Measurements from ENCODE around the gene AUTS2.

The AUTS2 gene

GRCh38 chr7:69910150-69910549 lies 311.9 kb downstream of the AUTS2 start:
- Histone ChIP-seq H3K4me1 (ENCODE audit: insufficient read depth, insufficient read length) (no peaks in the 10 kb centered on the region), H3K36me3 (ENCODE audit: insufficient read depth, insufficient read length, low read length) (no peaks in the 10 kb centered on the region)

GRCh38 chr7:69911337-69911736 lies 313.1 kb downstream of the AUTS2 start:
- H3K4me3 ChIP-seq (ENCODE audit: insufficient read length, low read depth): no peak overlapping the region
- no peak for TF ChIP-seq YY1 (IDR thresholded peaks at IDR 0.05; ENCODE audit: insufficient read depth, insufficient read length)
- TF ChIP-seq SUZ12 (IDR thresholded peaks at IDR 0.05; ENCODE audit: extremely low read depth, insufficient read depth, insufficient read length): no peak
- TF ChIP-seq ZNF274 (IDR thresholded peaks at IDR 0.05; ENCODE audit: low read depth, low read length): no peak
- DNase-seq (ENCODE audit: low read depth, low spot score): no peak

More at GRCh38 chr7:69910150-69910549, 311.9 kb downstream of the AUTS2 start:
- TF ChIP-seq ZNF274 (IDR thresholded peaks at IDR 0.05; ENCODE audit: low read depth, low read length) (no peak), YY1 (IDR thresholded peaks at IDR 0.05; ENCODE audit: insufficient read depth, insufficient read length) (no peak), SUZ12 (IDR thresholded peaks at IDR 0.05; ENCODE audit: extremely low read depth, insufficient read depth, insufficient read length) (no peak)
- Histone ChIP-seq H3K9ac (ENCODE audit: insufficient read length, low read depth) (no peak overlapping the region), H3K27me3 (ENCODE audit: insufficient read depth, insufficient read length) (no peaks in the 10 kb centered on the region), H3K4me3 (ENCODE audit: insufficient read length, low read depth) (no peak overlapping the region), H3K9me3 (ENCODE audit: insufficient read depth, low read length) (peaks cover 12% of the 10 kb centered on the region; the same call in 1 of the 2 replicates)
- DNase-seq (ENCODE audit: low read depth, low spot score): no peak

GRCh38 chr7:69912141-69912540 lies 313.9 kb downstream of the AUTS2 start:
- Histone ChIP-seq H3K9me3 (ENCODE audit: insufficient read depth, low read length) (peaks cover 12% of the 10 kb centered on the region; the same call in 1 of the 2 replicates), H3K27me3 (ENCODE audit: insufficient read depth, insufficient read length) (no peaks in the 10 kb centered on the region), H3K4me1 (ENCODE audit: insufficient read depth, insufficient read length) (no peaks in the 10 kb centered on the region), H3K9ac (ENCODE audit: insufficient read length, low read depth) (no peak overlapping the region), H3K4me3 (ENCODE audit: insufficient read length, low read depth) (no peak overlapping the region), H3K36me3 (ENCODE audit: insufficient read depth, insufficient read length, low read length) (no peaks in the 10 kb centered on the region)
- no peak for TF ChIP-seq YY1 (IDR thresholded peaks at IDR 0.05; ENCODE audit: insufficient read depth, insufficient read length)
- no peak for TF ChIP-seq SUZ12 (IDR thresholded peaks at IDR 0.05; ENCODE audit: extremely low read depth, insufficient read depth, insufficient read length)
- TF ChIP-seq ZNF274 (IDR thresholded peaks at IDR 0.05; ENCODE audit: low read depth, low read length): no peak
- DNase-seq (ENCODE audit: low read depth, low spot score): no peak

More at GRCh38 chr7:69911337-69911736, 313.1 kb downstream of the AUTS2 start:
- no peaks in the 10 kb centered on the region for H3K36me3 ChIP-seq (ENCODE audit: insufficient read depth, insufficient read length, low read length)
- H3K27me3 ChIP-seq (ENCODE audit: insufficient read depth, insufficient read length): no peaks in the 10 kb centered on the region
- H3K4me1 ChIP-seq (ENCODE audit: insufficient read depth, insufficient read length): no peaks in the 10 kb centered on the region
- H3K9me3 ChIP-seq (ENCODE audit: insufficient read depth, low read length): peaks cover 12% of the 10 kb centered on the region; the same call in 1 of the 2 replicates
- H3K9ac ChIP-seq (ENCODE audit: insufficient read length, low read depth): no peak overlapping the region

GRCh38 chr7:69912846-69913245 lies 314.6 kb downstream of the AUTS2 start:
- H3K36me3 ChIP-seq (ENCODE audit: insufficient read depth, insufficient read length, low read length): no peaks in the 10 kb centered on the region
- no peak for DNase-seq (ENCODE audit: low read depth, low spot score)
- H3K4me1 ChIP-seq (ENCODE audit: insufficient read depth, insufficient read length): no peaks in the 10 kb centered on the region
- TF ChIP-seq YY1 (IDR thresholded peaks at IDR 0.05; ENCODE audit: insufficient read depth, insufficient read length): no peak
- no peak for TF ChIP-seq ZNF274 (IDR thresholded peaks at IDR 0.05; ENCODE audit: low read depth, low read length)
- no peak for TF ChIP-seq SUZ12 (IDR thresholded peaks at IDR 0.05; ENCODE audit: extremely low read depth, insufficient read depth, insufficient read length)
- no peak overlapping the region for H3K4me3 ChIP-seq (ENCODE audit: insufficient read length, low read depth)
- peaks cover 12% of the 10 kb centered on the region; the same call in 1 of the 2 replicates for H3K9me3 ChIP-seq (ENCODE audit: insufficient read depth, low read length)
- no peaks in the 10 kb centered on the region for H3K27me3 ChIP-seq (ENCODE audit: insufficient read depth, insufficient read length)
- H3K9ac ChIP-seq (ENCODE audit: insufficient read length, low read depth): no peak overlapping the region

- no peaks in the 10 kb centered on the region for H3K36me3 ChIP-seq (ENCODE audit: insufficient read depth, insufficient read length, low read length)
- no peaks in the 10 kb centered on the region for H3K27me3 ChIP-seq (ENCODE audit: insufficient read depth, insufficient read length)
- H3K9me3 ChIP-seq (ENCODE audit: insufficient read depth, low read length): no peaks in the 10 kb centered on the region
- no peak for DNase-seq (ENCODE audit: low read depth, low spot score)
- H3K9ac ChIP-seq (ENCODE audit: insufficient read length, low read depth): no peak overlapping the region
- TF ChIP-seq YY1 (IDR thresholded peaks at IDR 0.05; ENCODE audit: insufficient read depth, insufficient read length) (no peak), ZNF274 (IDR thresholded peaks at IDR 0.05; ENCODE audit: low read depth, low read length) (no peak), SUZ12 (IDR thresholded peaks at IDR 0.05; ENCODE audit: extremely low read depth, insufficient read depth, insufficient read length) (no peak)
- H3K4me1 ChIP-seq (ENCODE audit: insufficient read depth, insufficient read length): no peaks in the 10 kb centered on the region
- H3K4me3 ChIP-seq (ENCODE audit: insufficient read length, low read depth): no peak overlapping the region
Observed at GRCh38 chr7:69919426-69920111, 321.3 kb downstream of the AUTS2 start.

GRCh38 chr7:69920797-69921196 lies 322.5 kb downstream of the AUTS2 start:
- no peak for TF ChIP-seq YY1 (IDR thresholded peaks at IDR 0.05; ENCODE audit: insufficient read depth, insufficient read length)
- TF ChIP-seq SUZ12 (IDR thresholded peaks at IDR 0.05; ENCODE audit: extremely low read depth, insufficient read depth, insufficient read length): no peak
- no peak for TF ChIP-seq ZNF274 (IDR thresholded peaks at IDR 0.05; ENCODE audit: low read depth, low read length)
- Histone ChIP-seq H3K27me3 (ENCODE audit: insufficient read depth, insufficient read length) (no peaks in the 10 kb centered on the region), H3K4me1 (ENCODE audit: insufficient read depth, insufficient read length) (no peaks in the 10 kb centered on the region), H3K4me3 (ENCODE audit: insufficient read length, low read depth) (no peak overlapping the region), H3K36me3 (ENCODE audit: insufficient read depth, insufficient read length, low read length) (no peaks in the 10 kb centered on the region), H3K9me3 (ENCODE audit: insufficient read depth, low read length) (no peaks in the 10 kb centered on the region), H3K9ac (ENCODE audit: insufficient read length, low read depth) (no peak overlapping the region)
- no peak for DNase-seq (ENCODE audit: low read depth, low spot score)

- Histone ChIP-seq H3K27me3 (ENCODE audit: insufficient read depth, insufficient read length) (no peaks in the 10 kb centered on the region), H3K36me3 (ENCODE audit: insufficient read depth, insufficient read length, low read length) (no peaks in the 10 kb centered on the region), H3K4me3 (ENCODE audit: insufficient read length, low read depth) (no peak overlapping the region), H3K4me1 (ENCODE audit: insufficient read depth, insufficient read length) (no peaks in the 10 kb centered on the region), H3K9ac (ENCODE audit: insufficient read length, low read depth) (no peak overlapping the region), H3K9me3 (ENCODE audit: insufficient read depth, low read length) (no peaks in the 10 kb centered on the region)
- TF ChIP-seq YY1 (IDR thresholded peaks at IDR 0.05; ENCODE audit: insufficient read depth, insufficient read length) (no peak), SUZ12 (IDR thresholded peaks at IDR 0.05; ENCODE audit: extremely low read depth, insufficient read depth, insufficient read length) (no peak), ZNF274 (IDR thresholded peaks at IDR 0.05; ENCODE audit: low read depth, low read length) (no peak)
- no peak for DNase-seq (ENCODE audit: low read depth, low spot score)
Observed at GRCh38 chr7:69922026-69922803, 323.9 kb downstream of the AUTS2 start.
